Measurements from ENCODE around the gene C9orf72. TPM values are rescaled to one million over a fixed set of nuclear protein-coding genes. Genes with fewer than 3 reads are reported as not detected.

C9orf72 gene
- total and polyA plus RNA-seq, 9 of the 15 experiments (the other 6 are each of a cell fraction or from before 2014, with no cell fraction given) = 2.3 to 7.3 (median 4.1) TPM

- TF ChIP-seq MYC (IDR thresholded peaks at IDR 0.05; ENCODE audit: low read depth, low read length) (peak; percentile 48; the same call in 1 of the 2 replicates), MYC (CRISPR knock-in tag; IDR thresholded peaks at IDR 0.05; ENCODE audit: borderline replicate concordance, low read depth) (no peak), HDAC8 (tag; IDR thresholded peaks at IDR 0.05) (no peak), HNRNPUL1 (IDR thresholded peaks at IDR 0.05; ENCODE audit: low read length) (no peak), KDM1A (IDR thresholded peaks at IDR 0.05) (no peak), ZNF197 (CRISPR knock-in tag; IDR thresholded peaks at IDR 0.05; ENCODE audit: low read depth) (no peak), RB1 (IDR thresholded peaks at IDR 0.05; ENCODE audit: low read depth) (no peak), PHF21A (IDR thresholded peaks at IDR 0.05; ENCODE audit: borderline replicate concordance, low read depth) (no peak), ZBTB8A (IDR thresholded peaks at IDR 0.05; ENCODE audit: partially characterized antibody) (no peak), POLR2AphosphoS5 (IDR thresholded peaks at IDR 0.05; ENCODE audit: control insufficient read depth, insufficient read depth, low read depth, low read length) (no peak), ZNF217 (CRISPR knock-in tag; IDR thresholded peaks at IDR 0.05) (no peak), HSF4 (CRISPR knock-in tag; IDR thresholded peaks at IDR 0.05; ENCODE audit: borderline replicate concordance) (no peak), PURB (CRISPR knock-in tag; IDR thresholded peaks at IDR 0.05; ENCODE audit: low read depth) (no peak), ZNF431 (CRISPR knock-in tag; IDR thresholded peaks at IDR 0.05) (no peak), ZBED1 (IDR thresholded peaks at IDR 0.05) (no peak), SMAD3 (CRISPR knock-in tag; conservative IDR thresholded peaks at IDR 0.05) (no peak), UBTF (IDR thresholded peaks at IDR 0.05; ENCODE audit: borderline replicate concordance in 1 of 2, low read depth in 2 of 2, low read length in 2 of 2) (no peak), SIX5 (IDR thresholded peaks at IDR 0.05; ENCODE audit: borderline replicate concordance in 1 of 2, insufficient read depth in 1 of 2, low read depth in 1 of 2, low read length in 2 of 2) (peak in 1 of 2 experiments; percentile 7; a peak in 1 of 4 replicates), POLR3A (IDR thresholded peaks at IDR 0.05; ENCODE audit: borderline replicate concordance, extremely low read depth, insufficient read depth, insufficient read length) (no peak), GATAD2B (IDR thresholded peaks at IDR 0.05; ENCODE audit: borderline replicate concordance) (no peak), ZNF589 (CRISPR knock-in tag; IDR thresholded peaks at IDR 0.05; ENCODE audit: low read depth) (no peak)
- TF ChIP-seq, protein P1, sequence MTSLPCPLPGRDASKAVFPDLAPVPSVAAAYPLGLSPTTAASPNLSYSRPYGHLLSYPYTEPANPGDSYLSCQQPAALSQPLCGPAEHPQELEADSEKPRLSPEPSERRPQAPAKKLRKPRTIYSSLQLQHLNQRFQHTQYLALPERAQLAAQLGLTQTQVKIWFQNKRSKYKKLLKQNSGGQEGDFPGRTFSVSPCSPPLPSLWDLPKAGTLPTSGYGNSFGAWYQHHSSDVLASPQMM (CRISPR knock-in tag; IDR thresholded peaks at IDR 0.05) = no peak
- TF ChIP-seq, protein P2, sequence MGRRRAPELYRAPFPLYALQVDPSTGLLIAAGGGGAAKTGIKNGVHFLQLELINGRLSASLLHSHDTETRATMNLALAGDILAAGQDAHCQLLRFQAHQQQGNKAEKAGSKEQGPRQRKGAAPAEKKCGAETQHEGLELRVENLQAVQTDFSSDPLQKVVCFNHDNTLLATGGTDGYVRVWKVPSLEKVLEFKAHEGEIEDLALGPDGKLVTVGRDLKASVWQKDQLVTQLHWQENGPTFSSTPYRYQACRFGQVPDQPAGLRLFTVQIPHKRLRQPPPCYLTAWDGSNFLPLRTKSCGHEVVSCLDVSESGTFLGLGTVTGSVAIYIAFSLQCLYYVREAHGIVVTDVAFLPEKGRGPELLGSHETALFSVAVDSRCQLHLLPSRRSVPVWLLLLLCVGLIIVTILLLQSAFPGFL (CRISPR knock-in tag; IDR thresholded peaks at IDR 0.05) = no peak
These were observed 631 bp upstream of the C9orf72 start (continued) for GRCh38 chr9:27573634-27574590.

Data from K562 (cell line).